SK-N-SH (cell line): Measurements from ENCODE around the gene LMBR1L. TPM values are rescaled to one million over a fixed set of nuclear protein-coding genes. Genes with fewer than 3 reads are reported as not detected.

ENCODE experiments used
- CTCF ChIA-PET: fragments of 300-600, 350-600 bp; formaldehyde crosslinking; extraction: SDS; loops from one replicate; lab custom pipeline; 2021; lab: Yijun Ruan, JAX
- POLR2A ChIA-PET: fragments of 350-600 bp; sonication (Branson Sonifier 250); formaldehyde crosslinking; extraction: SDS; loops from one replicate; lab custom pipeline; 2020; ENCODE audit warnings: antibody characterized with exemption, inconsistent platforms; lab: Yijun Ruan, JAX
- DNase-seq: peaks from one replicate; pipeline ENCODE4 v3.0.0; 2012
- H2AFZ ChIP-seq: fragments of 200-600 bp; sonication (generic); 2 replicates; pipeline ENCODE4 v1.8.1; 2016; ENCODE audit warnings: antibody characterized with exemption, mild to moderate bottlenecking, low read depth
- H3F3A ChIP-seq: fragments of 200-600 bp; sonication (generic); replicated peaks from 2 replicates; pipeline ENCODE3; 2016; ENCODE audit warnings: antibody characterized with exemption, mild to moderate bottlenecking; ENCODE audit not compliant: insufficient read depth
- H3K27ac ChIP-seq, 2 experiments: fragments of 200-500 bp in 1 of 2; fragments of 200-600 bp in 1 of 2; sonication (Bioruptor generic) in 1 of 2; sonication (generic), shearing (Covaris generic) in 1 of 2; 2 replicates each; pipeline versions ENCODE4 v1.5.1 to v1.6.1; 2014 to 2016; ENCODE audit warnings: low read depth in 2 of 2, inconsistent platforms in 1 of 2, low read length in 1 of 2, mild to moderate bottlenecking in 1 of 2, mixed read lengths in 1 of 2
- H3K27me3 ChIP-seq: fragments of 200-600 bp; sonication (generic), shearing (Covaris generic); 2 replicates; pipeline ENCODE4 v1.6.1; 2016; ENCODE audit warnings: mixed run types; ENCODE audit not compliant: insufficient read depth
- H3K36me3 ChIP-seq, 2 experiments: fragments of 200-500 bp in 1 of 2; fragments of 200-600 bp in 1 of 2; sonication (Bioruptor generic) in 1 of 2; sonication (generic) in 1 of 2; replicated peaks in 1 of 2; 2 replicates each; pipeline versions ENCODE3 to v1.5.1; 2014 to 2016; ENCODE audit warnings: low read length in 1 of 2, mild to moderate bottlenecking in 1 of 2; ENCODE audit not compliant: insufficient read depth in 2 of 2, control insufficient read depth in 1 of 2
- H3K4me1 ChIP-seq, 2 experiments: fragments of 200-500 bp in 1 of 2; fragments of 200-600 bp in 1 of 2; sonication (Bioruptor generic) in 1 of 2; sonication (generic), shearing (Covaris generic) in 1 of 2; 2 replicates each; pipeline versions ENCODE4 v1.5.1 to v1.6.1; 2014 to 2016; ENCODE audit warnings: low read depth in 1 of 2, low read length in 1 of 2, mixed run types in 1 of 2; ENCODE audit not compliant: insufficient read depth in 2 of 2, control insufficient read depth in 1 of 2
- H3K4me2 ChIP-seq: fragments of 200-600 bp; sonication (generic), shearing (Covaris generic); 2 replicates; pipeline ENCODE4 v1.6.1; 2017; ENCODE audit warnings: mixed run types
- H3K4me3 ChIP-seq, 2 experiments: fragments of 200-500 bp in 1 of 2; fragments of 200-600 bp in 1 of 2; sonication (Bioruptor generic) in 1 of 2; sonication (generic), shearing (Covaris generic) in 1 of 2; 2 replicates each; pipeline versions ENCODE4 v1.5.1 to v1.8.1; 2014 to 2016; ENCODE audit warnings: low read depth in 2 of 2, inconsistent platforms in 1 of 2, low read length in 1 of 2, mild to moderate bottlenecking in 1 of 2, mixed read lengths in 1 of 2, moderate library complexity in 1 of 2
- H3K79me2 ChIP-seq: fragments of 200-600 bp; sonication (generic); 2 replicates; pipeline ENCODE4 v1.8.1; 2017; ENCODE audit warnings: mild to moderate bottlenecking; ENCODE audit not compliant: insufficient read depth
- H3K9ac ChIP-seq: fragments of 200-600 bp; sonication (generic); 2 replicates; pipeline ENCODE4 v1.6.1; 2017; ENCODE audit warnings: mixed run types
- H3K9me2 ChIP-seq: fragments of 200-600 bp; sonication (generic); 2 replicates; pipeline ENCODE4 v1.6.1; 2017; ENCODE audit warnings: mixed run types
- H3K9me3 ChIP-seq: fragments of 200-600 bp; sonication (generic); 2 replicates; pipeline ENCODE4 v1.6.1; 2017; ENCODE audit warnings: mixed run types, mild to moderate bottlenecking, moderate library complexity
- H4K20me1 ChIP-seq: fragments of 200-600 bp; sonication (generic); 2 replicates; pipeline ENCODE4 v1.6.1; 2017; ENCODE audit warnings: mild to moderate bottlenecking, mixed run types; ENCODE audit not compliant: insufficient read depth
- CHD2 ChIP-seq: fragments of 150-350 bp; IDR thresholded peaks from 2 replicates; pipeline ENCODE4 v1.6.1; 2018; ENCODE audit warnings: low read length; ENCODE audit not compliant: partially characterized antibody
- ELF1 ChIP-seq: IDR thresholded peaks from 2 replicates; pipeline ENCODE4 v1.4.0; 2012
- EZH2phosphoT487 ChIP-seq: fragments of 200-600 bp; sonication (generic); IDR thresholded peaks from 2 replicates; pipeline ENCODE4 v1.6.1; 2017; ENCODE audit warnings: low read depth, mixed run types, mild to moderate bottlenecking, antibody characterized with exemption, moderate library complexity, borderline replicate concordance
- FOSL2 ChIP-seq: IDR thresholded peaks from 2 replicates; pipeline ENCODE4 v1.4.0; 2012; ENCODE audit warnings: low read depth, mild to moderate bottlenecking, moderate library complexity, borderline replicate concordance
- FOXJ3 ChIP-seq: sonication (generic); formaldehyde crosslinking; IDR thresholded peaks from 2 replicates; pipeline ENCODE4 v1.5.1; 2020; ENCODE audit warnings: mild to moderate bottlenecking, missing genetic modification reagents
- GABPA ChIP-seq: IDR thresholded peaks from 2 replicates; pipeline ENCODE4 v1.4.0; 2012; ENCODE audit warnings: low read depth, mild to moderate bottlenecking
- GATA2 ChIP-seq: sonication (generic); formaldehyde crosslinking; IDR thresholded peaks from 2 replicates; pipeline ENCODE4 v1.5.0; 2020; ENCODE audit warnings: mild to moderate bottlenecking, missing genetic modification reagents
- JUND ChIP-seq: IDR thresholded peaks from 2 replicates; pipeline ENCODE4 v1.4.0; 2012
- MEF2A ChIP-seq: IDR thresholded peaks from 2 replicates; pipeline ENCODE4 v1.4.0; 2012; ENCODE audit warnings: low read depth, borderline replicate concordance
- NRF1 ChIP-seq: IDR thresholded peaks from 2 replicates; pipeline ENCODE4 v1.6.1; 2012; ENCODE audit warnings: low read depth, mild to moderate bottlenecking, low read length
- PBX3 ChIP-seq: IDR thresholded peaks from 2 replicates; pipeline ENCODE4; 2012
- POLR2AphosphoS5 ChIP-seq: IDR thresholded peaks from 2 replicates; pipeline ENCODE4 v1.6.1; 2012; ENCODE audit warnings: low read depth, low read length
- RAD21 ChIP-seq: IDR thresholded peaks from 2 replicates; pipeline ENCODE4 v1.6.1; 2012; ENCODE audit warnings: mild to moderate bottlenecking, low read length
- RCOR1 ChIP-seq: fragments of 150-350 bp; IDR thresholded peaks from 2 replicates; pipeline ENCODE4 v1.6.1; 2017; ENCODE audit warnings: antibody characterized with exemption, low read length
- RXRA ChIP-seq: IDR thresholded peaks from 2 replicates; pipeline ENCODE4 v1.4.0; 2012; ENCODE audit warnings: low read depth, mild to moderate bottlenecking, borderline replicate concordance
- SMC3 ChIP-seq: IDR thresholded peaks from 2 replicates; pipeline ENCODE4 v1.6.1; 2012; ENCODE audit warnings: low read depth, low read length, improper control_type of control experiment
- TAF1 ChIP-seq: IDR thresholded peaks from 2 replicates; pipeline ENCODE4 v1.6.1; 2012; ENCODE audit warnings: low read depth, mild to moderate bottlenecking, low read length, moderate library complexity, borderline replicate concordance
- TCF12 ChIP-seq: IDR thresholded peaks from 2 replicates; pipeline ENCODE4 v1.4.0; 2012
- TEAD4 ChIP-seq: IDR thresholded peaks from 2 replicates; pipeline ENCODE4 v1.4.0; 2012; ENCODE audit warnings: mild to moderate bottlenecking, borderline replicate concordance; ENCODE audit not compliant: insufficient read depth
- USF1 ChIP-seq: IDR thresholded peaks from 2 replicates; pipeline ENCODE4 v1.4.0; 2012; ENCODE audit warnings: low read depth, borderline replicate concordance
- USF2 ChIP-seq: fragments of 150-350 bp; IDR thresholded peaks from 2 replicates; pipeline ENCODE4 v1.6.1; 2017; ENCODE audit warnings: antibody characterized with exemption, low read length, low read depth, borderline replicate concordance
- YY1 ChIP-seq: IDR thresholded peaks from 2 replicates; pipeline ENCODE4 v1.4.0; 2012; ENCODE audit warnings: low read depth, mild to moderate bottlenecking
- ZBTB33 ChIP-seq: IDR thresholded peaks from 2 replicates; pipeline ENCODE4 v1.4.0; 2012; ENCODE audit warnings: low read depth, borderline replicate concordance
- WGBS: methylation state at CpG from one replicate; pipeline ENCODE4 v1.1.6; 2017; ENCODE audit warnings: low lambda C conversion rate; 5-methylcytosine and 5-hydroxymethylcytosine counted together
- polyA plus RNA-seq, 3 experiments: library from polyadenylated mRNA; depleted of rRNA; stranded (reverse); fragments of >200 nt; gene quantifications; 2 replicates each; pipeline ENCODE4 v1.2.3, GENCODE V29; 2012

The LMBR1L gene
- polyA plus RNA-seq, 1 of the 3 experiments (the other 2 are of a cell fraction) = 61.4 TPM

- Histone ChIP-seq H4K20me1 (peaks cover 29% of the 10 kb centered on the region), H2AFZ (peak overlapping the region; percentile 88), H3K9me3 (no peaks in the 10 kb centered on the region), H3F3A (peaks cover 8% of the 10 kb centered on the region), H3K9me2 (no peaks in the 10 kb centered on the region), H3K4me3 (peak overlapping the region; percentile 90 to 96), H3K27me3 (no peaks in the 10 kb centered on the region), H3K36me3 (no peaks in the 10 kb centered on the region), H3K27ac (peak overlapping the region; percentile 93 to 97), H3K4me2 (peak overlapping the region; percentile 96), H3K9ac (peak overlapping the region; percentile 98), H3K4me1 (peaks cover 11 to 31% of the 10 kb centered on the region in 2 experiments; a peak in 3 of 4 replicates), H3K79me2 (peaks cover 53% of the 10 kb centered on the region)
- POLR2A ChIA-PET = no interaction called here
- 3% methylated on average over 16 of the region's 16 CpGs for WGBS
- TF ChIP-seq YY1 = no peak
- no peak for TF ChIP-seq GABPA
- TF ChIP-seq EZH2phosphoT487 = no peak
- no peak for TF ChIP-seq NRF1
- TF ChIP-seq ELF1 = no peak
- TF ChIP-seq RXRA = no peak
- TF ChIP-seq FOXJ3 (CRISPR knock-in tag) = no peak
- no peak for TF ChIP-seq JUND
- no peak for TF ChIP-seq TCF12
- TF ChIP-seq GATA2 (CRISPR knock-in tag) = no peak
- TF ChIP-seq RAD21 = no peak
- no peak for TF ChIP-seq ZBTB33
- no peak for TF ChIP-seq USF2
- CTCF ChIA-PET = interaction anchor here (0.7 to 15.9 kb wide), 6 partner anchors 16 to 69 kb away, joined by 3 to 300 read pairs (median 34); partner anchors contain the start of gene DHH
- DNase-seq = no peak
Observed at GRCh38 chr12:49061157-49061650, 49.4 kb downstream of the LMBR1L start.

- Histone ChIP-seq H3K4me1 (peaks cover 16 to 37% of the 10 kb centered on the region in 2 experiments; a peak in 3 of 4 replicates), H3F3A (peaks cover 9% of the 10 kb centered on the region), H3K9me3 (no peaks in the 10 kb centered on the region), H3K9ac (peak within 1 kb of the TSS; percentile 98), H3K27me3 (no peaks in the 10 kb centered on the region), H3K79me2 (peaks cover 60% of the 10 kb centered on the region), H4K20me1 (peaks cover 36% of the 10 kb centered on the region), H2AFZ (peak within 1 kb of the TSS; percentile 88), H3K36me3 (no peaks in the 10 kb centered on the region), H3K27ac (peak within 1 kb of the TSS; percentile 93 to 97), H3K4me2 (peak within 1 kb of the TSS; percentile 96), H3K9me2 (no peaks in the 10 kb centered on the region), H3K4me3 (peak within 1 kb of the TSS; percentile 90 to 96)
- 3% methylated on average over 10 of the region's 74 CpGs for WGBS
- CTCF ChIA-PET = interaction anchor here (0.7 to 8.1 kb wide), 6 partner anchors 15 to 69 kb away, joined by 3 to 49 read pairs (median 4); no protein-coding TSS in a partner anchor
- peak; percentile 95 for DNase-seq
- POLR2A ChIA-PET = interaction anchor here (0.9 to 1.2 kb wide), 4 partner anchors 50 to 128 kb away, joined by 3 to 8 read pairs (median 3); partner anchors contain the start of genes LMBR1L and TUBA1B
- peak; percentile 50; the same call in 1 of the 2 replicates for TF ChIP-seq ELF1
- TF ChIP-seq MEF2A = no peak
- no peak for TF ChIP-seq FOSL2
- peak; percentile 67 for TF ChIP-seq USF1
- TF ChIP-seq GABPA = peak; percentile 59
- no peak for TF ChIP-seq TEAD4
- TF ChIP-seq TCF12 = peak; percentile 45
- TF ChIP-seq POLR2AphosphoS5 = peak; percentile 76
- peak; percentile 94 for TF ChIP-seq PBX3
- TF ChIP-seq RCOR1 = peak; percentile 24; the same call in 1 of the 2 replicates
- TF ChIP-seq SMC3 = no peak
- peak; percentile 98 for TF ChIP-seq CHD2
- peak; percentile 89 for TF ChIP-seq TAF1
Observed at GRCh38 chr12:49060237-49061156, 50.1 kb downstream of the LMBR1L start, which contains the start of gene KMT2D. Gene KMT2D, minus strand, starts transcription at chr12:49060794. Its CDS starts 5,470 bp downstream, at chr12:49055324.
